Lung (tissue), 12 donors: ENCODE data around the gene FRMD8. TPM values are rescaled to one million over a fixed set of nuclear protein-coding genes. Genes with fewer than 3 reads are reported as not detected.
"Not testable (repeated sequence)": the region's sequence is repeated elsewhere in the genome, so short reads cannot be mapped to it uniquely, and the experiment has no call there.

Experiments
- ATAC-seq: fragments of 200-7000 bp; cut with Tn5 transposase; one replicate; pipeline ENCODE4 v1.9.1; 2020; ENCODE audit warnings: moderate number of reproducible peaks; ENCODE audit not compliant: insufficient read depth, low FRiP score
- DNase-seq, 3 donors: peaks; one replicate each; pipeline ENCODE4 v3.0.0-alpha.2; 2013 to 2017
- H3K27ac ChIP-seq, 2 donors: one replicate each; pipeline ENCODE4 v1.5.1; 2013; ENCODE audit warnings: mild to moderate bottlenecking in 2 of 2, moderate library complexity in 2 of 2, control low read depth in 1 of 2, inconsistent platforms in 1 of 2, low read depth in 1 of 2, low read length in 1 of 2
- H3K27me3 ChIP-seq, 3 donors: one replicate each; pipeline ENCODE4 v1.5.1; 2013; ENCODE audit warnings: low read length in 2 of 3; ENCODE audit not compliant: control insufficient read depth in 3 of 3, insufficient read depth in 3 of 3
- H3K36me3 ChIP-seq, 4 donors: one replicate each; pipeline ENCODE4 v1.5.1; 2013; ENCODE audit warnings: low read length in 4 of 4, mild to moderate bottlenecking in 1 of 4, moderate library complexity in 1 of 4; ENCODE audit not compliant: control insufficient read depth in 4 of 4, insufficient read depth in 4 of 4
- H3K4me1 ChIP-seq, 5 donors: one replicate each; pipeline ENCODE4 v1.5.1; 2013; ENCODE audit warnings: low read length in 5 of 5, mild to moderate bottlenecking in 2 of 5, moderate library complexity in 1 of 5; ENCODE audit not compliant: control insufficient read depth in 5 of 5, insufficient read depth in 5 of 5
- H3K4me3 ChIP-seq: one replicate; pipeline ENCODE4 v1.5.1; 2013; ENCODE audit warnings: mild to moderate bottlenecking, control low read depth, moderate library complexity
- H3K9ac ChIP-seq, 2 donors: one replicate each; pipeline ENCODE4 v1.5.1; 2013; ENCODE audit warnings: low read length in 2 of 2, control low read depth in 1 of 2; ENCODE audit not compliant: insufficient read depth in 1 of 2
- H3K9me3 ChIP-seq, 4 donors: one replicate each; pipeline ENCODE4 v1.5.1; 2013; ENCODE audit warnings: low read length in 3 of 4, mild to moderate bottlenecking in 1 of 4, moderate library complexity in 1 of 4; ENCODE audit not compliant: control insufficient read depth in 4 of 4, insufficient read depth in 3 of 4
- CTCF ChIP-seq: IDR thresholded peaks from 2 replicates; pipeline ENCODE4 v1.5.1; 2012; ENCODE audit warnings: mild to moderate bottlenecking; ENCODE audit errors: control extremely low read depth, extremely low read depth
- WGBS, 2 donors: extraction: QIAGEN DNeasy Blood & Tissue Kit; methylation state at CpG; one replicate each; pipeline ENCODE4 v1.1.7; 2013; 5-methylcytosine and 5-hydroxymethylcytosine counted together
- polyA plus RNA-seq, 2 donors: library from polyadenylated mRNA; stranded (reverse); fragments of 200-250 nt; gene quantifications; one replicate each; pipeline ENCODE4 v1.2.1, GENCODE V29; 2013
- total RNA-seq, 2 donors: library from RNA; depleted of rRNA in 1 of 2; stranded (reverse); fragments of >200 nt in 1 of 2; gene quantifications; one replicate each; pipeline ENCODE4 v1.2.1, GENCODE V29; 2014 to 2021
- donor health status: control.
- donor health status: control.
- donor health status: Bipolar disorder and iron deficiency.
- donor health status: healthy.
- donor health status: DM: yes; HTN: yes; CAD: no.

FRMD8 gene
- total and polyA plus RNA-seq, 4 donors: 15.8 to 39.9 (median 22.1) TPM

- DNase-seq (no peak), ATAC-seq (no peak)
- peak overlapping the region in 1 of 2 donors; percentile 37 for H3K27ac ChIP-seq
- no peaks in the 10 kb centered on the region for H3K9me3 ChIP-seq
- 89 to 94% methylated on average over 11 of the region's 11 CpGs for WGBS, 2 donors
- no peak for TF ChIP-seq CTCF
- H3K27me3 ChIP-seq: no peaks in the 10 kb centered on the region
- H3K4me3 ChIP-seq: no peak overlapping the region
- H3K4me1 ChIP-seq: peaks cover 0 to 10% (median 2%) of the 10 kb centered on the region in 5 donors
- H3K9ac ChIP-seq: no peak overlapping the region
- H3K36me3 ChIP-seq: peaks cover 0 to 35% (median 5%) of the 10 kb centered on the region in 4 donors
Measured at GRCh38 chr11:65446446-65447277, 60.2 kb downstream of the FRMD8 start.

- peak overlapping the region; percentile 2 to 43 for H3K27ac ChIP-seq
- no peaks in the 10 kb centered on the region for H3K27me3 ChIP-seq
- ATAC-seq (no peak), DNase-seq (no peak)
- no peak overlapping the region for H3K9ac ChIP-seq
- peaks cover 0 to 29% (median 5%) of the 10 kb centered on the region in 4 donors for H3K36me3 ChIP-seq
- H3K9me3 ChIP-seq: no peaks in the 10 kb centered on the region
- peaks cover 0 to 10% (median 3%) of the 10 kb centered on the region in 5 donors for H3K4me1 ChIP-seq
- no peak for TF ChIP-seq CTCF
- no peak overlapping the region for H3K4me3 ChIP-seq
- WGBS, 2 donors: 88 to 97% methylated on average over 2 of the region's 2 CpGs
Measured at GRCh38 chr11:65448074-65448417, 61.6 kb downstream of the FRMD8 start.

- peaks cover 0 to 10% (median 3%) of the 10 kb centered on the region in 5 donors for H3K4me1 ChIP-seq
- DNase-seq: no peak
- H3K27me3 ChIP-seq: no peaks in the 10 kb centered on the region
- peak overlapping the region; percentile 2 to 43 for H3K27ac ChIP-seq
- 82 to 84% methylated on average over 3 of the region's 3 CpGs for WGBS, 2 donors
- no peak for TF ChIP-seq CTCF
- no peak overlapping the region for H3K9ac ChIP-seq
- H3K4me3 ChIP-seq: no peak overlapping the region
- H3K9me3 ChIP-seq: no peaks in the 10 kb centered on the region
- peak; percentile 7 for ATAC-seq
- H3K36me3 ChIP-seq: peaks cover 0 to 25% (median 5%) of the 10 kb centered on the region in 4 donors
Measured at GRCh38 chr11:65448418-65449105, 62.1 kb downstream of the FRMD8 start.

- not testable (repeated sequence) for H3K4me3 ChIP-seq, H3K27ac ChIP-seq, DNase-seq, H3K9ac ChIP-seq, H3K9me3 ChIP-seq, H3K27me3 ChIP-seq, ATAC-seq, H3K36me3 ChIP-seq
- 93 to 100% methylated on average over 3 to 30 of the region's 30 CpGs for WGBS, 2 donors
- H3K4me1 ChIP-seq: peaks cover 0 to 14% (median 6%) of the 10 kb centered on the region in 5 donors
Measured at GRCh38 chr11:65451301-65451700, 64.9 kb downstream of the FRMD8 start.

- not testable (repeated sequence) for H3K9ac ChIP-seq
Measured at GRCh38 chr11:65452259-65452658, 65.8 kb downstream of the FRMD8 start.

More at GRCh38 chr11:65452259-65452658, 65.8 kb downstream of the FRMD8 start:
- Histone ChIP-seq H3K4me1 (peaks cover 0 to 14% (median 6%) of the 10 kb centered on the region in 5 donors), H3K27ac (peak overlapping the region; percentile 21 to 40)
- not testable (repeated sequence) for H3K27me3 ChIP-seq, DNase-seq, H3K4me3 ChIP-seq, H3K9me3 ChIP-seq, H3K36me3 ChIP-seq, ATAC-seq
- 53 to 87% methylated on average over 3 of the region's 3 CpGs for WGBS, 2 donors
